BLaER1 (cell line): Measurements from ENCODE around the gene IFT172.
"Not testable (repeated sequence)": the region's sequence is repeated elsewhere in the genome, so short reads cannot be mapped to it uniquely, and the experiment has no call there.

Experiments used
- H3K27ac ChIP-seq: shearing (Covaris generic); formaldehyde crosslinking; 2 replicates; pipeline ENCODE4 v1.8.1; 2022
- H3K27me3 ChIP-seq: shearing (Covaris generic); formaldehyde crosslinking; 2 replicates; pipeline ENCODE4 v1.8.1; 2022
- H3K36me3 ChIP-seq: shearing (Covaris generic); formaldehyde crosslinking; 2 replicates; pipeline ENCODE4 v1.8.1; 2022
- H3K4me1 ChIP-seq: shearing (Covaris generic); formaldehyde crosslinking; 2 replicates; pipeline ENCODE4 v1.8.1; 2022
- H3K4me2 ChIP-seq: shearing (Covaris generic); formaldehyde crosslinking; 2 replicates; pipeline ENCODE4 v1.8.1; 2022
- H3K4me3 ChIP-seq: shearing (Covaris generic); formaldehyde crosslinking; 2 replicates; pipeline ENCODE4 v1.8.1; 2022
- H3K9ac ChIP-seq: shearing (Covaris generic); formaldehyde crosslinking; 2 replicates; pipeline ENCODE4 v1.8.1; 2022
- H3K9me3 ChIP-seq: shearing (Covaris generic); formaldehyde crosslinking; 2 replicates; pipeline ENCODE4 v1.8.1; 2022
- H4K20me1 ChIP-seq: shearing (Covaris generic); formaldehyde crosslinking; 2 replicates; pipeline ENCODE4 v1.8.1; 2022
- Cebpa-rat ChIP-seq: shearing (Covaris generic); IDR thresholded peaks from 2 replicates; pipeline ENCODE4 v1.8.1; 2022

IFT172 gene

GRCh38 chr2:27489498-27490397, at the start of gene IFT172:
IFT172 (minus strand) TSS chr2:27489743; CDS start chr2:27489653, 90 bp downstream.
- no peaks in the 10 kb centered on the region for H4K20me1 ChIP-seq
- peaks cover 42% of the 10 kb centered on the region for H3K4me1 ChIP-seq
- peaks cover 9% of the 10 kb centered on the region for H3K36me3 ChIP-seq
- H3K9ac ChIP-seq: peak within 1 kb of the TSS; percentile 55
- H3K27me3 ChIP-seq: peaks cover 11% of the 10 kb centered on the region
- no peak within 1 kb of the TSS for H3K27ac ChIP-seq
- H3K9me3 ChIP-seq: peaks cover 5% of the 10 kb centered on the region; the same call in 1 of the 2 replicates
- H3K4me3 ChIP-seq: peak within 1 kb of the TSS; percentile 71
- H3K4me2 ChIP-seq: peak within 1 kb of the TSS; percentile 94
- no peak for TF ChIP-seq Cebpa-rat

GRCh38 chr2:27538839-27539450, 49.4 kb upstream of the IFT172 start:
- H3K4me1 ChIP-seq, H3K27ac ChIP-seq, H3K36me3 ChIP-seq, H3K9ac ChIP-seq, H3K4me3 ChIP-seq, H3K27me3 ChIP-seq, H3K9me3 ChIP-seq, H4K20me1 ChIP-seq, H3K4me2 ChIP-seq: not testable (repeated sequence)

- H3K27ac ChIP-seq: no peak overlapping the region
Measured at GRCh38 chr2:27537287-27537686, 47.7 kb upstream of the IFT172 start.

GRCh38 chr2:27531983-27532382, 42.4 kb upstream of the IFT172 start:
- Histone ChIP-seq H3K27me3 (no peaks in the 10 kb centered on the region), H3K36me3 (no peaks in the 10 kb centered on the region)

More at GRCh38 chr2:27537287-27537686, 47.7 kb upstream of the IFT172 start:
- H3K9ac ChIP-seq: no peak overlapping the region
- H3K4me1 ChIP-seq: no peaks in the 10 kb centered on the region
- 0 out of 2 replicates have a peak, but pooled peaks cover 6% of the 10 kb centered on the region for H3K9me3 ChIP-seq
- no peaks in the 10 kb centered on the region for H4K20me1 ChIP-seq
- no peaks in the 10 kb centered on the region for H3K27me3 ChIP-seq
- H3K4me2 ChIP-seq: no peak overlapping the region
- no peak for TF ChIP-seq Cebpa-rat
- no peak overlapping the region for H3K4me3 ChIP-seq
- H3K36me3 ChIP-seq: no peaks in the 10 kb centered on the region

GRCh38 chr2:27527182-27527581, 37.6 kb upstream of the IFT172 start:
- no peak overlapping the region for H3K9ac ChIP-seq

More at GRCh38 chr2:27531983-27532382, 42.4 kb upstream of the IFT172 start:
- H3K4me3 ChIP-seq: no peak overlapping the region
- H3K9ac ChIP-seq: no peak overlapping the region
- H3K4me1 ChIP-seq: no peaks in the 10 kb centered on the region
- H3K27ac ChIP-seq: no peak overlapping the region
- no peak for TF ChIP-seq Cebpa-rat
- no peaks in the 10 kb centered on the region for H3K9me3 ChIP-seq
- no peak overlapping the region for H3K4me2 ChIP-seq
- H4K20me1 ChIP-seq: no peaks in the 10 kb centered on the region

GRCh38 chr2:27522400-27522945, 32.9 kb upstream of the IFT172 start:
- no peak overlapping the region for H3K4me3 ChIP-seq
- H3K27ac ChIP-seq: no peak overlapping the region
- TF ChIP-seq Cebpa-rat: no peak
- H3K4me1 ChIP-seq: no peaks in the 10 kb centered on the region
- H3K9me3 ChIP-seq: no peaks in the 10 kb centered on the region
- H3K9ac ChIP-seq: no peak overlapping the region
- no peaks in the 10 kb centered on the region for H4K20me1 ChIP-seq
- H3K36me3 ChIP-seq: no peaks in the 10 kb centered on the region
- no peak overlapping the region for H3K4me2 ChIP-seq
- H3K27me3 ChIP-seq: no peaks in the 10 kb centered on the region

More at GRCh38 chr2:27527182-27527581, 37.6 kb upstream of the IFT172 start:
- Histone ChIP-seq H3K27me3 (no peaks in the 10 kb centered on the region), H3K9me3 (no peaks in the 10 kb centered on the region), H3K4me1 (no peaks in the 10 kb centered on the region), H3K36me3 (no peaks in the 10 kb centered on the region), H3K4me3 (no peak overlapping the region), H4K20me1 (no peaks in the 10 kb centered on the region), H3K4me2 (no peak overlapping the region), H3K27ac (no peak overlapping the region)
- TF ChIP-seq Cebpa-rat: no peak

- H4K20me1 ChIP-seq: no peaks in the 10 kb centered on the region
- H3K27ac ChIP-seq: no peak overlapping the region
- no peak overlapping the region for H3K4me3 ChIP-seq
- H3K4me2 ChIP-seq: no peak overlapping the region
- TF ChIP-seq Cebpa-rat: no peak
- no peaks in the 10 kb centered on the region for H3K9me3 ChIP-seq
- no peaks in the 10 kb centered on the region for H3K4me1 ChIP-seq
- H3K9ac ChIP-seq: no peak overlapping the region
- H3K27me3 ChIP-seq: no peaks in the 10 kb centered on the region
- H3K36me3 ChIP-seq: no peaks in the 10 kb centered on the region
Measured at GRCh38 chr2:27520316-27520715, 30.8 kb upstream of the IFT172 start.

GRCh38 chr2:27518782-27519113, 29.2 kb upstream of the IFT172 start:
- H3K27me3 ChIP-seq: no peaks in the 10 kb centered on the region
- no peak overlapping the region for H3K4me2 ChIP-seq
- no peaks in the 10 kb centered on the region for H3K36me3 ChIP-seq
- no peak for TF ChIP-seq Cebpa-rat
- H3K27ac ChIP-seq: no peak overlapping the region
- no peaks in the 10 kb centered on the region for H3K9me3 ChIP-seq
- no peak overlapping the region for H3K9ac ChIP-seq
- H3K4me1 ChIP-seq: no peaks in the 10 kb centered on the region
- no peak overlapping the region for H3K4me3 ChIP-seq
- no peaks in the 10 kb centered on the region for H4K20me1 ChIP-seq

- Histone ChIP-seq H3K9me3 (no peaks in the 10 kb centered on the region), H3K4me3 (no peak overlapping the region), H3K4me1 (no peaks in the 10 kb centered on the region), H3K4me2 (no peak overlapping the region), H4K20me1 (no peaks in the 10 kb centered on the region), H3K36me3 (no peaks in the 10 kb centered on the region), H3K27me3 (no peaks in the 10 kb centered on the region), H3K9ac (no peak overlapping the region), H3K27ac (no peak overlapping the region)
- TF ChIP-seq Cebpa-rat: no peak
Measured at GRCh38 chr2:27518113-27518781, 28.7 kb upstream of the IFT172 start.
